ENCODE results near the gene TUBG1.
"Not testable (repeated sequence)": the region's sequence is repeated elsewhere in the genome, so short reads cannot be mapped to it uniquely, and the experiment has no call there.

TUBG1 gene

DNA sequence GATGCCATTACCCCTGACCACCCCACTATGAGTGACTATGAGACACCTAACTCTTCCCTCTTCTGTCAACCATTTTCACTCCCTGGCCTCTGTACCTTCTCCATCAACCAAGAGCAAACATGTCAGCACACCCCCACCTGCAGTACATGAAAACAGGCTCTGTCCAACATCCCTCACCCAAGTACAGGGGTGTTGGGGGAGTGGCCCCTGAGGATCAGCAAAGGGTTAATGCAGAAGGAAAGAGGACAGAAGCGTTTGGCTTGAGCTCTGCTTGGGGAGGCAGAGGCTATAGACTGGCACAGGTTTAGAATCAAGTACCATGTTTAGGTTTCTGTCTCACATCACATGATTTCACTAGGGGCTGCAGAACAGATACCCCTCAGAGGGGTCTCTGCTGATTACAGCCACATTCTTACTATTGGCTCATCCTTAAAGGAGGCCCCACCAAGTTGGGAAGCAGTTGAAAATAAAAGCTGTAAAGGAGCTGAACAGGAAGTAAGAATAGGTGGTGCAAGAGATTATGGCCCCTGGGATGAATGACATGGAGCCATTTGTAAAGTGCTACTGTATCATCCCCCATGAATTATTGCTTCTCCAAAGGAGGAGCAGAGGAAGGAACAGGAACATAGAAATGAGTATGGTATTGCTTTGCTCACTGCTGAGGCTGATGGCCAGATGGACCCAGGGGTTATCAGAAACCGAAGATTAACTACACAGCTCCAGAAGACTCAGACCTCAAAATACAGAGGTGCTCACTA is 29.5 kb upstream of the TUBG1 start:
- DNase-seq = no peak

DNA sequence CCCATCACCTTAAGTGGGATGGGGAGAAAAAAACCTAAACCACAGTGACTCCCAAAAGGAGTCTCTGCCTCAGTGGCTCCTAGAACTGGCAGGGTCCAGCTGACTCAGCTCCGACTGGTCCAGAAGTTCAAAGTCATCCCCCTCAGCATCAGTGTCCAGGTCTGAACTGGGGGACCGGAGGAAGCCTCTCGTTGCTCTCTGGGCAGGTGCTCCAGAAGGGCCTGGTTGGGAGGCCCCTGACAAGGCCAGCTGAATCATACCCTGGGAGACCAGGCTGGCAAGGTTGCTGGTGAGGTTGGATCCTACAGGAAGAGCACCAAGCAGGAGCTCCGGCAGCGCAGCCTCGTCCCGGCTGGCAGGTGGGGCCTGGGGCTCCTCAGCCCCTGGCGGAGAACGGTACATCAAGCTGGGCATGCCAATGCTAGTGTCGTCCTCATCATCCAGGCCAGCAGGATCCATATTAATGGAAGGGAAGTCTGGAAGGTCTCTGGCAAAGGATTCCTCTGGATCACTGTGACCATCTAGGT is 27.7 kb upstream of the TUBG1 start:
- DNase-seq = no peak

DNA sequence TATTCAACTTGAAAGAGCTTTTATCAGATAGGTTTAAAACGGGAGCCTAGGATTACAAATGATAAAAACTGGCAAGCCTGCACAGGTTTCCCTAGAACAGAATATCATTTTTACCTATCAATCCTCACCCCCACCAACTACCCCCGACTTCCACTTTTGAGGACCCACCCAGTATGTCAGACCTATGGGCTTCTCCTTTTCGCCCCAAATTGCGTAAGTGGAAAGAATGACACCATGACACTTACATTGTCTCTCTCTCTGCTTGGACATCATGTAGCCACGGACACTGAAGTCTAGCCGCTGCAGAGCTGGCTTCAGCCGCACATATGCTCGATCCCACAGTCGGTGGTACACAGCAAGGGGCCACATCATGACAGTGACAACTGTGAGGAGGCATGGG is 24.6 kb upstream of the TUBG1 start:
- DNase-seq = no peak

DNA sequence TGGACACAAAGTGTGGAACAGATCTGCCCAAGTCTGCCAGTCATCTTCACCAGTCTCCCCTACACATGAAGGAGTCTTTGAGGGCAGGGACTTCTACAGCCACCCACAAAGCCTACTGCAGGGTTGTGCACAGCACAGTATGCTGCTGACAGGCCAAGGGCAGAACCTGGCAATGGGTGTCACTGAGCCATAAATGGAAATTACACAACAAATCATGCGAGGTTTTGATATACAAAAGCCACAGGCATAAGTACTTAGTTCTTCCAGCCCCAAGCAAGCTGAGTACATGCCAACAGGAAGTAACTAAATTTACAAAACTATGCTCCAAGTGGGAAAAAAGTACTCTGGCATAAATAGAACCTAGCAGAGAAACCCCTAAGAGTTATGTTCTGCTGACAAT is 24.1 kb upstream of the TUBG1 start:
- DNase-seq = no peak

DNA sequence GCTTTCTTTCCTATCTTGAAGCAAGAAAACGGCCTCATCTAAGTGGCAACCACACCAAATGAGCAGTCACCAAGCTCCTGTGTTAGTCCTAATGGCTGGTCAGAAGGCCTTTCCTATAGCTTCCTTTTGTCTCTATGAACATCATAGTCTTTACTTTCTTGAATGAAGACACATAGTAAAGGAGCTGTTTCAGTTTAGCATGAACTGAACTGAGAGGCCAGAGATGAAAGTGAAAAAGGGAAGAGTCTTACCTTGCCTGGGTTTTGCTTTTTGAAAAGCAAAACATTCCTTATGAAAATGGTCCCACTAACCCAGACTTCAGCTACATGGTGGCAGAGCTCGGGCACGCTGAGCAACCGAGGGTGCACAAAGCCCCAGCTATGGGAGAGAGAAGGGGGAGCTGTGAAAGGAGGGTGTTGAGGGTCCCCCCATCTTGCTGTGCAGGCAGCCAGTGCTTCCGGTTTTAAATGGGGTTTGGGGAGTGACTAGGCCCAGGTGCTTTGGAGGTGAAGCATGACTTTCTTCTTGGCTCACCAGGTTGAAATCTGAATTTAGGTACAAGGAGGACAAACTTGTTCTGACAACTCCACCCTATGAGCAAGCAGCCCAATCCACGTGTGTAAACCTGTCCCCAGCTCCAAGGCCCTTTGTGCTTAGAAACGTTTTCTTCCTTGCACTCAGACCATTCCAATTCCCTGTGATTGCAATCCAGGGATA is 22.8 kb upstream of the TUBG1 start:
- DNase-seq = no peak

DNA sequence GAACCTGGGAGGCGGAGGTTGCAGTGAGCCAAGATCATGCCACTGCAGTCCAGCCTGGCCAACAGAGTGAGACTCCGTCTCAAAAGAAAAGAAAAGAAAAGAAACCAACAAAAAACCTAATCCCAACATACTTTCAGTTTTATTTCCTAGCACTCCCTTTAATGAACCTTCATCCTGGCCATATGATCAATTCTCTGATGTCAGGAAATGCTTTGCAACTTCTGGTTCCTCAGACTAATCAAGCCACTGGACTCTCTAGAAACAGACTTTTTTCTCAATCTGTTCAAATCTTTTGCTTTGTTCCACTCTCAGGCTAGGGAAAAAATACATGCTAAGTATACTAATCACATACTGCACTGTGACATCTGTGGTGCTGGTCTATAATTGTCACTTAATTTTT is 18.6 kb upstream of the TUBG1 start:
- DNase-seq = no peak

DNA sequence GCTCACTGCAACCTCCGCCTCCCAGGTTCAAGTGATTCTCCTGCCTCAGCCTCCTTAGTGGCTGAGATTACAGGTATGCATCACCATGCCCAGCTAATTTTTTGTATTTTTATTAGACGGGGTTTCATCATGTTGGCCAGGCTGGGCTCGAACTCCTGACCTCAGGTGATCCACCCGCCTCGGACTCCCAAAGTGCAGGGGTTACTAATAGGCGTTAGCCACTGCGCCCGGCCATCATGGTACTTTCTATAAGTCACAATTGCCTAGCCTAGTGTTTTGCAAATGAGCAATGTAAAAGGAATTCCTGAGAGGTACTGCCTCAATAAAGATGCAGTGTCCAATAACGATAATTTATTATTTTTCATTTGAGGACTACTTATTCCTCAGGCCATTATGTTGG is 18.1 kb upstream of the TUBG1 start:
- no peak for DNase-seq

DNA sequence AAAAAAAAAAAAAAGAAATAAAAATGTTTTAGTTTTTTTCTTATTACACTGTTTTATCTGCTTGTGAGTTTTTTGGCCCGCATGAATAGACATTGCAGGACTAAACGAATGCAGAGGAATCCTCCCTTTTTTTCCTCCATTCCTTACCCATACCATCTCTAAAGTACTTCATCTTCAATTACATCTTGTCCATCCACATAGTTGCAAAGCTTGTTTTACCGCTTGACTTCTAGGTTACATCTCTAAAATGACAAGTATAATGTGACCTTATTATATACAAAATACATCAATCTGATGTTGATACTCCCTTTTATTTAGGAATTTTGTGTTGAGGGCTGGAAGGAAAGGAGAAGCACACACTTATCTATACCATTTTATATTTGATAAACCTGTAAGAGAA is 13.1 kb upstream of the TUBG1 start:
- no peak for DNase-seq

DNA sequence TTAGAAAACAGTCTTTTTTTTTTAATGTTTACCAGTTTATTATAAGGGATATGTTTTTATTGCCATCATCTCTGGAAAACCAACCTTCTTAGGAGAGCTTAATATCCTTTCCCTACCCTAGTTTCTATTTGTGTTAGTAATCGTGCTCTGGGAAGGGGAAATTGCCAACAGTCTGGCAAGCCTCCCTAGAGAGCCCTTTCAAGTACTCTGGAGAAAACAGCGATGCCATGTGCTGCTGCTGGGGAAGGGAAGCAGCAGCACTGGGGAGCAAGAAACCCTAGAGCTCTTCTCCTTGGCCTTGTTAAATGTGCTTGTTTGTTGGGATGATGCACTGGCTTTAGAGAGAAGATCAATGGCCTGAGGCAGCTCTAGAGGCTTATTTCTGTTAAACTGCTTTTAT is 10.6 kb upstream of the TUBG1 start:
- no peak for DNase-seq

DNA sequence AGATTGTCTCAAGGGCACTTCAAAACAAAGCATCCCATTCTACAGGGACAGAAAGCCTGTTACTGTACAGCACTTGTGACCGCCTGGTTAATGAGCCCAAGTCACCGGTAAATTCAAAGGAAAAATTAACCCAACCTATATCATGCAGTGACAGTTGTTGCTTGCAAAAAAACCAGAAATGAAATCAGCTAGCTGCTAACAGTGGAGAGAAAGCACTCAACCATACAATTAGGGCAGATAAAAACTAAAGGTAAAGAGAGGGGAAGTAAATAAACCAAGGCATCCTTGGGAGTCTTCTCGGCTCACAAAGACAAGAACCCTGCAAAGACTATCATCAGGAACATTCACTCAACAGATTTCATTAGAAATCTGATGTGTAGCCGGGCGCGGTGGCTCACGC is 6.2 kb upstream of the TUBG1 start:
- no peak for DNase-seq

DNA sequence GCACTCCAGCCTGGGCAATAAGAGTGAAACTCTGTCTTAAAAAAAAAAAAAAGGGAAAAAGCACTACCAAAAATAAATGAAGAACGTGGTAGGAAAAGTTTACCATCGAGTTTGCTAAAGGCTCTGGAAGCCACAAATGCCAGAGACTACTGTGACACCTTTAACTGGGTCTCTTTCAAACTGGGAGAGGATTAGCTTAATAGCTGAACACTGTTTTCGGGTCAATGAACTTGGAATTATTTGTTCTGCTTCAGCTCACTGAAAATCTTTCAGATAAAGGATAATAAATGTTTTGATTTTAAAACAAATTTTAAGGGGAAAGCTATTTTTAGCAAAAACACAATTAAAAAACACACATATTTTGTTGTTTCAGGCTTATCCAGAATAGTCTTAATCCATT is 1.7 kb upstream of the TUBG1 start:
- no peak for DNase-seq

DNA sequence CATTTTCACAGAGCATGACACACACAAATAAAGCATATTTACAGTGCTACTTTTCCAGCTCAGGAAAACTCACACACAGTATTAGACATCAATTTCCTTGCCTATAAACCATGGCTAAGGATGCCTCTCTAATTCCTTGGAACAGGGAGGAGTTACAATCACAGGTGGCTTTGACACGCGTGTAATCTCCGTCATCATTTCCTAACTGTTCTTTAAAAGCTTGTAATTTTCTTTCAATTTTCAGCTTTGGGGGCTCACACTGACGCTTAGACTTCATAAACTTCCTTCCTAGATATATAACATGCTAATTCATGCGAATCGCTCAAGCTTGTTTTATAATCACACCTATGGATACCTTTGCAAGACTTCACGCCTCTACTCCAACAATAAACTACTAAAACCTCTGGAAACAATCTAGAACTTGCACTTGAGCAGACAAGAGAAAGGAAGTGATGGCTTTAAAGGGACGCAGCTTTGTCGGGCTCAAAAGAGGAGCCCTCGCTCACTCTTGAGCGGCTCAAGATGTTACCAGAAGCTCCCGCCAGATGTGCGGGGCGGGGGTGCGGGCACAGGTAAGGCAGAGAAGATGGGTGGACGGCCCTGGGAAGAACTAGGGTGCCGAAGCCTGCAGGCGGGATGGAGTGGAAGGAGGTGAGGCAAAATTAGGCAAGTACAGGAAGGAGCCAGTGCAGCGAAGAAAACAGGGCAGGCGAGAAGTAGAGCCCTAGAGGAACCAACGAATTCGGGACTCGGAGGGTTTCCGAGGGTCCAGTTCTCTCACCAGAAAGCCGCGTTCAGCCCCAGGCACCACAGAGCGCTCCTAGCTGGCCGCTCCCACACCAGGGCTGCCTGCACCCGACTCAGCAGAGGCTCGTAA is 940 bp upstream of the TUBG1 start:
- peak; percentile 37 for DNase-seq

DNA sequence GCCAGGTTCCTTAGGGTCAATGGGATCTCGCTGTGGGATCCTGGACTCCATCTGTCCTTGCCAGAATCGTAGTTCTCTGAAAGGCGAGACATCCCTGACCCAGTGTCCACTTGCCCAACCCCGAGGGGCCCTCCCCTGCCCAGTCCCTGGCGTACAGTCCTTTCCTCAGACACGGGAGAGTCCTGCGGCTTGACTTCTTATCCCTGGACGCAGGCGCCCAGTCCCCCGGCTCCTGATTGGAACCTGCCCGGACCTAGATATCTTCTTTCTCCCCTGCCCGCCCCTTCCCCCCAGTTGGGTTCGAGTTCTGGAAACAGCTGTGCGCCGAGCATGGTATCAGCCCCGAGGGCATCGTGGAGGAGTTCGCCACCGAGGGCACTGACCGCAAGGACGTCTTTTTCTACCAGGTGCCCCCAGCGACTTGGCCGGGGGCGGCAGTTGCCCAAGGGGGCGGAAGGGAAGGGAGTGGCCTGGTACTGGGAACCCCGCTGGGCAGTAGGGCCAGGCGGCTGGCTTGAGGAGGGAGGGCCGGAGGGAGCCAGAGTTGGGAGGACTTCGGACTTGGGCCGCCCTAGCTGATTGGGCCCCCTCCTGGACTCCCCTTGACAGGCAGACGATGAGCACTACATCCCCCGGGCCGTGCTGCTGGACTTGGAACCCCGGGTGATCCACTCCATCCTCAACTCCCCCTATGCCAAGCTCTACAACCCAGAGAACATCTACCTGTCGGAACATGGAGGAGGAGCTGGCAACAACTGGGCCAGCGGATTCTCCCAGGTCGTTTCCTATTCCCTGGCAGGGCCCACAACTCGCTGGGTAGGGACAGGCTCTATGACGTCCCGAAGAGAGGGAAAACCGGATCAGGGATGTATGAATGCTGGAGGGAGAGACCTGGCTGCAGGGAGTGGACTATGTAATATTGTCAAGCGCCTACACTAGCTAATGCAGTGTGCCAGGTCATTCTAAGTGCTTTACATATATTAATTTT is 625 bp downstream of the TUBG1 start:
- DNase-seq = peak; percentile 67

DNA sequence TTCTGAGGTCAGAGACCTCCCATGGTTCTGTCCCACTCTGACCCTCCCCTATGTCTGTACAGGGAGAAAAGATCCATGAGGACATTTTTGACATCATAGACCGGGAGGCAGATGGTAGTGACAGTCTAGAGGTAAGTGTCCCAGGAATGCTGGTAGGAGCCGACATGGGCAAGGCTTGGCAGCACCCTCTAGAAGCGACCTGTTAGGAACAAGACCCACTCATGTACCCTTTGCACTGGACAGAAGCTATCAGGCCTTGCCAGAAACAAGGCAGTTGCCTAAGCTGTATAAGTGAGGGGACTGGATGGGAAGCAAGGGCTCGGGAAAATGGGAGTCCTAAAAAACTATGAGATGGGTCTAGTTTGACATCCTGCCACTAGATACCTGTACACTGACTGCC is 2.5 kb downstream of the TUBG1 start:
- DNase-seq = no peak

DNA sequence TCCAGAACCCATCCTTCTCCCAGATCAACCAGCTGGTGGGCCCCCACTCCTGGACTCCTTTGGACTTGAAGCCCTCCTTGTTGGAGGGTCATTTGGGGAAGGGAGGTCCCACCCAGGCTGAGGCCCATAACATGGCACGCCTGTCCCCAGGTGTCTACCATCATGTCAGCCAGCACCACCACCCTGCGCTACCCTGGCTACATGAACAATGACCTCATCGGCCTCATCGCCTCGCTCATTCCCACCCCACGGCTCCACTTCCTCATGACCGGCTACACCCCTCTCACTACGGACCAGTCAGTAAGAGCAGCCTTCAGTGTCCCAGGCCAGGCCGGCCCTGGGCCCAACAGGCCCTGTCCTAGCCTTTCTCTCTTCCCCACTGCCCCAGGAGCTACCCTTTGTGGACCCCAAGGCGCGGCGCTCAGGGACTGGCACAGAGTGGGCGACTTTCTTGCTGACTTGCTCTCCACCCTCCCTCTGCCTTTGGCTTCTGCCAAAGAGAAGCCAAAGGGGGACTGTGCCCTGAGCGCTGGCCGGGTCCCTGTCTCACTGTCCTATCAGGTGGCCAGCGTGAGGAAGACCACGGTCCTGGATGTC is 4.3 kb downstream of the TUBG1 start:
- DNase-seq = no peak

DNA sequence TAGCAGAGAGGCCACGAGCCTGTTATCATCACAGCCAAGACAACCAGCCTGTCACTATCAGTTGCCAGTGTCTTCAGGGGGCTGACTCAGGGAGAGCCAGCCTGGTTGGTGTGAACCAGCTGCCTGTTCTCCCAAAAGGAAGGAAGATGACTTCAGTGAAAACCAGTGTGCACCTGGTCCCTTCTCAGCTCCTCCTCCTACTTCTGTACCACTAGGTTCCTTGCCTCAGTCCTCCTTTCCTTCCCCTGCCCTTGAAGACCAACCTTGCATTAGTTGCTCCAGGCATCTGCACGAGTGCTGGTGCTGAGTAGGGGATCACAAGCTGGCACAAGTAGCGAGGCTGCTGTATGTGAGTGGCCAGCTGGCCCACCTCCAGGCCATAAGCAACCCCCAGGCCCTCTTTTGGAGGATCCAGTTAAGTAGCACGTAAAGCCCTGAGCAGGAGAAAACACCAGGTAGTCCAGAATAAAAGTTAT is 8.5 kb downstream of the TUBG1 start:
- DNase-seq = no peak

DNA sequence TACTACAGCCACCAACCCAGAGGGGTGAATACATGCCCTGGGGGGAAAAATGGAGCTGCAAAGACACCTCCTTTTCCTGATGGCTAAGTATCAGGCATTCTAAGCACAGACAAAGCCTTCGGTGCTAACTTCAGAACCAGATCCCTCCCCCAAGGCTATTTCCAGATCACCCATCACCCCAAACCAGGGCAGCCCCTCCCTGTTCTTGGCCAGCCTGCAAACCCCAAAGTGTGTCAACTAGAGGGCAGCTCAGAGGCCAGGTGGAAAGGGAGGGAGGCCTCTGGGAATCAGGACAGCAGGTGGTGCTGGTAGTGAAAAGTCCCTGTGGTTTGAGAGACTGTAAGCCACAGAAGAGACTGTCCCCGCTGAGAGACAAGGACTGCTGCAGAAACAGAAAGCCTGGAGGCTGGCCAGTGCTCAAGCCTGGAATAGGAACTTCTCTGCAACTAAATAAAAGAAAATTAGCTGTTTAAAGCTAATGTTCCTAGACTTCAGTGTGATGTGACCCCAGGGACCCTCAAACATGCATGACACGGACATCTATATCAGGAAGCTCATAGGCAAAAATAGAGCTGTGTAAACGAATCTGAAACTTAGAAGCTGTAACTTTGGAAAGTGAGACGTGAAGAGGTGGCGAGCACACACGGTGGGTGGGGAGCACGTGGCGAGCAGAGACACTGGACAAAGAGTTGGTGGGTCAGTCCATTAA is 9.1 kb downstream of the TUBG1 start:
- DNase-seq = peak; percentile 41

DNA sequence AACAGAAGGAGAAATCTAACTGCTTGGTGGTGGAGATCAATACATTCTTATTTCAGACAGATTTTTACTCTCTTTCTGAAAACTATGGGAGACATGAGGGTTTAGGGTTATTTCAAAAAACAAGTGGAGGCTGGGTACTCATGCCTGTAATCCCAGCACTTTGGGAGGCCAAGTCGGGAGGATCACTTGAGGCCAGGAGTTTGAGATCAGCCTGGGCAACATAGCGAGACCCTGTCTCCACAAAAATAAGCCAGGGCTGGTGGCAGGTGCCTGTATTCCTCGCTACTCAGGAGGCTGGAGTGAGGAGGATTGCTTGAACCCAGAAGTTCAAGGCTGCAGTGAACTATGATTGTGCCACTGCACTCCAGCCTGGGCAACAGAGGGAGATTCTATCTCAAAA is 12.5 kb downstream of the TUBG1 start:
- not testable (repeated sequence) for DNase-seq

DNA sequence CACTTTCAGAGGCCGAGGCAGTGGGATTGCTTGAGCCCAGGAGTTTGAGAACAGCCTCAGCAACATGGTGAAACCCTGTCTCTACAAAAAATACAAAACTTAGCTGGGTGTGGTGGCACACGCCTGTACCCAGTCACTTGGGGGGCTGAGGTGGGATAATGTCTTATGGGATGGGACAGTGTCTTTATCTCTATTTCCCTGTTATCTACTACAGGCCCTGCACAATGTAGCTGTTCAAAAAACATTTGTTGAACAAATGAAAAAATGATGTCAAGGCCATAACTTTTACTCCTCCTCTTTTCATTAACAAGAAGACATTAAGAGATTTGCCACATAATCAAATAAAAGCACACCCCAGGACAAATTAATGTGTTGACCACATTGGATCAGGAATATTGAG is 13.8 kb downstream of the TUBG1 start:
- no peak for DNase-seq

DNA sequence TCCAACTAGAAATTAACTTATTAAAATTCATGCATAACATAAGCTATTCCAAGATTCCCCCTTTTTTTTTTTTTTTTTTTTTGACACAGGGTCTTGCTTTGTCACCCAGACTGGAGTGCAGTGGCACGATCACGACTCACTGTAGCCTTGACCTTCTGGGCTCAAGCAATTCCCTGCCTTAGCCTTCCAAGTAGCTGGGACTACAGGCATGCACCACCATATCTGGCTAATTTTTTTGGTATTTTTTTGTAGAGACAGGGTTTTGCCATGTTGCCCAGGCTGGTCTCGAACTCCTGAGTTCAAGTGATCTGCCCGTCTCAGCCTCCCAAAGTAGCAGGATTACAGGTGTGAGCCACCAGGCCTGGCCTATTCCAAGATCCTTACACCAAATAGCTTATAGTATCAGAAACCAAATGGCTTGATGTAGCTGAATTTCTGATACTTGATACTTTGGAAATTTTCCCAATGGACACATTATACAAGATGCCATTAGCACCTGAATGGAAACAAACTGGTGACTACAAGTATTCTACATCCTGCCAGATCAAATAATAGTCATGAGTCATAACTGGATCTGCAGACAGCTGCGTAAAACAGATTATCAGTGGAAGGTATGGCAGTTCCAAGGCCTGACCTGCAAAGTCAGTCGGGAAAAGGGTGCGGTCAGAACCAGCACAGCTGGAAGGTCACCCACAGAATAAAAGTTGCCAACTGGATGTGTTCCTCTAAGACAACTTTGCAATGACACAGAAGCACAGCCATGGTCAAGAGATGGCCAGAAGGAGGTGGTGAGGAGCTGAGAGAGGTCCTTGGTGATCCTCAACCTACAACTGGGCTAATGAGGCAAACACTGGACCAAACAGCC is 14.5 kb downstream of the TUBG1 start:
- peak; percentile 34 for DNase-seq

Data from NCI-H146 (cell line).